HG02588 (cell line): ENCODE measurements around the gene CCDC169.
"Not testable (repeated sequence)": the region's sequence is repeated elsewhere in the genome, so short reads cannot be mapped to it uniquely, and the experiment has no call there.

Experiments used
- ATAC-seq: cut with Tn5 transposase; IDR thresholded peaks from one replicate; pipeline ENCODE4 v1.9.1; 2021; ENCODE audit warnings: mild to moderate bottlenecking, moderate library complexity; ENCODE audit not compliant: unreplicated experiment

The CCDC169 gene

GRCh38 chr13:36319793-36320192, 22.2 kb upstream of the CCDC169 start:
- ATAC-seq = not testable (repeated sequence)

- no peak for ATAC-seq
These were observed 15.7 kb upstream of the CCDC169 start for GRCh38 chr13:36313047-36313969.

- ATAC-seq = no peak
These were observed 12.9 kb upstream of the CCDC169 start for GRCh38 chr13:36310417-36311108.

GRCh38 chr13:36302289-36302688, 4.7 kb upstream of the CCDC169 start:
- no peak for ATAC-seq

- ATAC-seq = not testable (repeated sequence)
These were observed 1.9 kb upstream of the CCDC169 start for GRCh38 chr13:36299469-36299868.

- no peak for ATAC-seq
These were observed 988 bp upstream of the CCDC169 start for GRCh38 chr13:36298535-36299068.

- no peak for ATAC-seq
These were observed 3.5 kb downstream of the CCDC169 start for GRCh38 chr13:36294096-36294495.

- ATAC-seq = no peak
These were observed 4.1 kb downstream of the CCDC169 start for GRCh38 chr13:36293497-36293896.

GRCh38 chr13:36288794-36289391, 8.7 kb downstream of the CCDC169 start:
- no peak for ATAC-seq

- no peak for ATAC-seq
These were observed 11.6 kb downstream of the CCDC169 start for GRCh38 chr13:36286006-36286405.

- no peak for ATAC-seq
These were observed 14.7 kb downstream of the CCDC169 start for GRCh38 chr13:36282821-36283432.

- ATAC-seq = no peak
These were observed 22.2 kb downstream of the CCDC169 start for GRCh38 chr13:36275190-36276002.

GRCh38 chr13:36273431-36273830, 24.2 kb downstream of the CCDC169 start:
- no peak for ATAC-seq

GRCh38 chr13:36261976-36262375, 35.6 kb downstream of the CCDC169 start:
- no peak for ATAC-seq

GRCh38 chr13:36261011-36261410, 36.6 kb downstream of the CCDC169 start:
- ATAC-seq = no peak

GRCh38 chr13:36259361-36260137, 38.1 kb downstream of the CCDC169 start:
- ATAC-seq = no peak

- no peak for ATAC-seq
These were observed 38.8 kb downstream of the CCDC169 start for GRCh38 chr13:36258831-36259230.

- peak; percentile 46 for ATAC-seq
These were observed 46.1 kb downstream of the CCDC169 start for GRCh38 chr13:36251526-36251925.

GRCh38 chr13:36251017-36251416, 46.6 kb downstream of the CCDC169 start:
- ATAC-seq = no peak
